ENCODE data around the gene KCNK15. TPM values are rescaled to one million over a fixed set of nuclear protein-coding genes. Genes with fewer than 3 reads are reported as not detected.
A peak's percentile ranks its signal among the peaks of the same experiment; 100 is the strongest.
"Not testable (repeated sequence)": the region's sequence is repeated elsewhere in the genome, so short reads cannot be mapped to it uniquely, and the experiment has no call there.

Gene KCNK15
- total RNA-seq: 1 to 10 TPM in 3 of 4 donors, under 1 TPM in 1; 0.26 to 4.4 (median 2.0) TPM

GRCh38 chr20:44745598-44746366 lies at the start of gene KCNK15:
TSS of gene KCNK15 (plus strand) at chr20:44745865. CDS start at chr20:44745911, 46 bp downstream.
- Histone ChIP-seq H3K4me1 (no peaks in the 10 kb centered on the region), H3K27me3 (no peaks in the 10 kb centered on the region), H3K36me3 (no peaks in the 10 kb centered on the region), H3K27ac (peak within 1 kb of the TSS; percentile 56 to 73), H3K4me3 (peak within 1 kb of the TSS; percentile 45 to 59), H3K9me3 (no peaks in the 10 kb centered on the region)
- intact Hi-C loops (cut with DNase I; ENCODE audit: low total_unique reads): loop anchor here (10.0 kb wide), 1 partner anchor 119 kb away; no protein-coding TSS in a partner anchor
- TF ChIP-seq, protein P1, sequence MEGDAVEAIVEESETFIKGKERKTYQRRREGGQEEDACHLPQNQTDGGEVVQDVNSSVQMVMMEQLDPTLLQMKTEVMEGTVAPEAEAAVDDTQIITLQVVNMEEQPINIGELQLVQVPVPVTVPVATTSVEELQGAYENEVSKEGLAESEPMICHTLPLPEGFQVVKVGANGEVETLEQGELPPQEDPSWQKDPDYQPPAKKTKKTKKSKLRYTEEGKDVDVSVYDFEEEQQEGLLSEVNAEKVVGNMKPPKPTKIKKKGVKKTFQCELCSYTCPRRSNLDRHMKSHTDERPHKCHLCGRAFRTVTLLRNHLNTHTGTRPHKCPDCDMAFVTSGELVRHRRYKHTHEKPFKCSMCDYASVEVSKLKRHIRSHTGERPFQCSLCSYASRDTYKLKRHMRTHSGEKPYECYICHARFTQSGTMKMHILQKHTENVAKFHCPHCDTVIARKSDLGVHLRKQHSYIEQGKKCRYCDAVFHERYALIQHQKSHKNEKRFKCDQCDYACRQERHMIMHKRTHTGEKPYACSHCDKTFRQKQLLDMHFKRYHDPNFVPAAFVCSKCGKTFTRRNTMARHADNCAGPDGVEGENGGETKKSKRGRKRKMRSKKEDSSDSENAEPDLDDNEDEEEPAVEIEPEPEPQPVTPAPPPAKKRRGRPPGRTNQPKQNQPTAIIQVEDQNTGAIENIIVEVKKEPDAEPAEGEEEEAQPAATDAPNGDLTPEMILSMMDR (IDR thresholded peaks at IDR 0.05): no peak
- TF ChIP-seq POLR2A (IDR thresholded peaks at IDR 0.05): peak in 1 of 2 donors; percentile 47
- peak; percentile 54 to 66 for DNase-seq

- Histone ChIP-seq H3K4me1 (peaks cover 3 to 8% of the 10 kb centered on the region in 2 donors), H3K4me3 (no peak overlapping the region), H3K27ac (peak overlapping the region; percentile 65 to 81), H3K27me3 (no peaks in the 10 kb centered on the region), H3K9me3 (no peaks in the 10 kb centered on the region), H3K36me3 (no peaks in the 10 kb centered on the region)
- no peak for DNase-seq
- TF ChIP-seq, protein P1 (IDR thresholded peaks at IDR 0.05): no peak
- TF ChIP-seq POLR2A (IDR thresholded peaks at IDR 0.05): no peak
- intact Hi-C loops (cut with DNase I; ENCODE audit: low total_unique reads): no loop called here
These were observed 49.4 kb upstream of the KCNK15 start for GRCh38 chr20:44696315-44696714.

GRCh38 chr20:44697041-44697440 lies 48.6 kb upstream of the KCNK15 start:
- H3K4me3 ChIP-seq; H3K36me3 ChIP-seq; DNase-seq; H3K27ac ChIP-seq; H3K4me1 ChIP-seq; H3K9me3 ChIP-seq; intact Hi-C loops (cut with DNase I; ENCODE audit: low total_unique reads); H3K27me3 ChIP-seq: not testable (repeated sequence)

DNA sequence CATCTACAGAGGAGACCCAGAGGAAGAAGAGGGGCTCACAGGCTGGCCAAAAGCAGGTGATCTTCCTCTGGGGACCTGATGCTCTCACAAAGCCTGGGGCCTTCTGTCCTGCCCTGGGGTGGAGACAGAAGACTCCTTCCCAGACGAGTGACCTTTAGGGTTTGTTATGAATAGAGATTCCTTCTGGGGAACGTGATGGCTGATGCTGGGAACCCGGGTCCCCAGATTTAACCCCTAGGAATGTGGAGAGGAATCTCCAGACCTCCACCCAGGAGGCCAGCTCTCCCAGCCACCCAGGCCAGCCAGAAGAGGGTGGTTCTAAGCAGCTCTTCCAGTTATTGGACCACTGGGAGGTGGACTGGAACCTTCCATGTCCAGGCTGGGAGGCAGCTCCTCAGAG lies 47.3 kb upstream of the KCNK15 start:
- Histone ChIP-seq H3K27me3 (no peaks in the 10 kb centered on the region), H3K27ac (no peak overlapping the region), H3K36me3 (no peaks in the 10 kb centered on the region), H3K9me3 (no peaks in the 10 kb centered on the region), H3K4me3 (no peak overlapping the region), H3K4me1 (peaks cover 4 to 20% of the 10 kb centered on the region in 2 donors)
- DNase-seq: no peak
- TF ChIP-seq, protein P1 (IDR thresholded peaks at IDR 0.05): no peak
- no peak for TF ChIP-seq POLR2A (IDR thresholded peaks at IDR 0.05)
- intact Hi-C loops (cut with DNase I; ENCODE audit: low total_unique reads): no loop called here

DNA sequence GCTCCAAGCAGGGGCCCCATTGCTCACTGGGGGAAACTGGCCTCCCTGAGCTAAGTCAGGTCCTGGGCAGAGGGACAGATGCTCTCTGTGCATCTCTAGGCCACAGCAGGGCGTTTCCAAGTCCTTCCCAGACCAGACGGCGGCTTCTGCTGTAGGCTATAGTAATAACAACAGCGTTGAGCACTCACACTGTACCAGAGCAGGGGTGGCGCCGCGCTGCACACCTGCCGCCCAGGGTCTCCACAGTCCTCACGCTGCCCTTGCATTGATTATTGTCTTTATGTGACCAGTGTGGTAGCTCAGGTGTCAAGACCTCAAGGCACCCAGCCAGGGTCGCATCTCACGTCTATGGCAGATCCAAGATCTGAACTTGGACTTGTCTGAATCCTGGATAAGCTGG lies 45.4 kb upstream of the KCNK15 start:
- intact Hi-C loops (cut with DNase I; ENCODE audit: low total_unique reads): no loop called here

More for the DNA sequence above, 45.4 kb upstream of the KCNK15 start:
- H3K4me1 ChIP-seq: peaks cover 0 to 20% of the 10 kb centered on the region in 2 donors
- no peaks in the 10 kb centered on the region for H3K36me3 ChIP-seq
- peak overlapping the region in 1 of 2 donors; percentile 85 for H3K27ac ChIP-seq
- H3K4me3 ChIP-seq: no peak overlapping the region
- no peak for TF ChIP-seq POLR2A (IDR thresholded peaks at IDR 0.05)
- TF ChIP-seq, protein P1 (IDR thresholded peaks at IDR 0.05): no peak
- no peaks in the 10 kb centered on the region for H3K27me3 ChIP-seq
- no peaks in the 10 kb centered on the region for H3K9me3 ChIP-seq
- DNase-seq: no peak
